GM12892 (cell line): ENCODE data around the gene RPTOR.
"Not testable (repeated sequence)": the region's sequence is repeated elsewhere in the genome, so short reads cannot be mapped to it uniquely, and the experiment has no call there.

Experiments
- DNase-seq: peaks from one replicate; pipeline ENCODE4 v3.0.0; 2011; ENCODE audit not compliant: insufficient read length
- FAIRE-seq: peaks from 2 replicates; lab custom pipeline; 2011; peaks lifted over from hg19 to GRCh38; lab: Jason Lieb, UNC
- POLR2A ChIP-seq: IDR thresholded peaks from 2 replicates; pipeline ENCODE4 v1.6.1; 2011; ENCODE audit warnings: low read depth, low read length, control low read depth
- POLR2AphosphoS5 ChIP-seq: IDR thresholded peaks from 2 replicates; pipeline ENCODE4 v1.6.1; 2011; ENCODE audit warnings: low read depth, low read length, control low read depth
- TAF1 ChIP-seq: IDR thresholded peaks from 2 replicates; pipeline ENCODE4 v1.6.1; 2011; ENCODE audit warnings: low read depth, mild to moderate bottlenecking, control low read depth, low read length, borderline replicate concordance

The RPTOR gene

GRCh38 chr17:80791758-80792284 lies 247.2 kb downstream of the RPTOR start:
- FAIRE-seq: no peak
- TF ChIP-seq POLR2A (no peak), TAF1 (no peak), POLR2AphosphoS5 (no peak)
- DNase-seq: no peak

GRCh38 chr17:80792373-80792781 lies 247.7 kb downstream of the RPTOR start:
- TF ChIP-seq POLR2AphosphoS5 (no peak), POLR2A (no peak), TAF1 (no peak)
- DNase-seq: no peak
- no peak for FAIRE-seq

DNA sequence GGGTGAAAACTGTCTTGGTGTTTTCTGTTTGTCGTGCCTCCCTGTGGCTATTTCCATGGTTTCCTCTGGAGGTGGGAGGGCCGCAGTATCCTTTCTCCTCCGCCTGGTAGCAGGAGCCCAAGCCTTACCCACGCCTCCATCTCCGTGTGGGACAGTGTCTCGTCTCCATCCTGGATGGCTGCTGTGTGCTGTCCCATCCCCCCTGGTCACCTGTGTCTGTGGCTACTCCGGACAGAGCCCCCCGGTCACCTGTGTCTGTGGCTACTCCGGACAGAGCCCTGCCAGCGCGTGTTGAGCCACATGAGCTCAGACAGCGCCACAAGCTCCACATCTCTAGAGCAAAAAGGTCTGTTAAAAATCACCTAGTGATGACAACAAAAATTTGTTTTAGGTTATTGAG lies 248.8 kb downstream of the RPTOR start:
- no peak for FAIRE-seq
- TF ChIP-seq TAF1 (no peak), POLR2AphosphoS5 (no peak), POLR2A (no peak)

DNA sequence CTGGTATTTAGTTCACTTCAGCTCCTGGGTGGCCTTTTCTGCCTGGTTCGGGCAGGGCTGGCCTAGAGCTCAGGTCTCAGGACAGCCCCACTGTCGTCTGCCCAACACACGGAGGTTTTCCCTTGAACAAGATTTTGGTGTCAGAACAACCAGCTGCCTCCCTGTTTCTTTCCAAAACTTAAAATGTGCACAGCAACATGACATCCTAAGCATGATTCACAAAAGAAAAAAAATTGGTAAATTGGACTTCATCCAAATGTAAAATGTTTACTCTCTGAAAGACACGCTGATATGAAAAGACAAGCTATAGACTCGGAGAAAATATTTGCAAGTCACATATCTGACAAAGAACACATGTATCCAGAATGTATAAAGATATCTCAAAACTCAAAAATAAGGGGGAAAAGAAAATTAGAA lies 249.2 kb downstream of the RPTOR start:
- DNase-seq (no peak), FAIRE-seq (no peak)
- TF ChIP-seq POLR2AphosphoS5 (no peak), POLR2A (no peak), TAF1 (no peak)

More for the DNA sequence above, 248.8 kb downstream of the RPTOR start:
- no peak for DNase-seq

- DNase-seq: no peak
- FAIRE-seq: no peak
- TF ChIP-seq POLR2A (no peak), POLR2AphosphoS5 (no peak), TAF1 (no peak)
Observed at GRCh38 chr17:80794281-80795089, 249.8 kb downstream of the RPTOR start.

GRCh38 chr17:80795090-80795580 lies 250.5 kb downstream of the RPTOR start:
- no peak for TF ChIP-seq POLR2A
- no peak for TF ChIP-seq TAF1
- no peak for TF ChIP-seq POLR2AphosphoS5
- FAIRE-seq (no peak), DNase-seq (no peak)

DNA sequence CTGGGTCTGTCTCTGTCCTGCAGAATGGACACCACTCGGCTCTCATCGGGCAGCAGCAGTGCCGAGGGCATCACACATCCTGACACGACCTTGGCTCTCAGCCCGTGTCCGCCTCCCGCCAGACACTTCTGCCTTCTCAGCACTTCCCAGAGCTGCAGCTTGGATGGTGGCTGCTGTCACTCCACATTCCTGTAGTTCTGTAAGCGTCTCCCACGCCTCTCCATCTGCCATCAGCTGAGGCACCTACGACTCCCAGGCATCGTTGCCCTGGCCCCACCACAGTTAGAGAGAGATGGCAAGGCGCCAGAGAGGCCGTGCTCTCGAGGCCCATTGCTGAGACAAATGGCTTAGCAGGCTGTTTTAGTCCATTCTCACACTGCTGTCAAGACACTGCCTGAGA lies 251.1 kb downstream of the RPTOR start:
- TF ChIP-seq POLR2AphosphoS5 (no peak), TAF1 (no peak), POLR2A (no peak)
- FAIRE-seq (no peak), DNase-seq (no peak)

- TF ChIP-seq TAF1: no peak
- TF ChIP-seq POLR2AphosphoS5: no peak
- TF ChIP-seq POLR2A: no peak
- FAIRE-seq (no peak), DNase-seq (no peak)
Observed at GRCh38 chr17:80796430-80796861, 251.8 kb downstream of the RPTOR start.

GRCh38 chr17:80797222-80797621 lies 252.6 kb downstream of the RPTOR start:
- not testable (repeated sequence) for DNase-seq, FAIRE-seq

DNA sequence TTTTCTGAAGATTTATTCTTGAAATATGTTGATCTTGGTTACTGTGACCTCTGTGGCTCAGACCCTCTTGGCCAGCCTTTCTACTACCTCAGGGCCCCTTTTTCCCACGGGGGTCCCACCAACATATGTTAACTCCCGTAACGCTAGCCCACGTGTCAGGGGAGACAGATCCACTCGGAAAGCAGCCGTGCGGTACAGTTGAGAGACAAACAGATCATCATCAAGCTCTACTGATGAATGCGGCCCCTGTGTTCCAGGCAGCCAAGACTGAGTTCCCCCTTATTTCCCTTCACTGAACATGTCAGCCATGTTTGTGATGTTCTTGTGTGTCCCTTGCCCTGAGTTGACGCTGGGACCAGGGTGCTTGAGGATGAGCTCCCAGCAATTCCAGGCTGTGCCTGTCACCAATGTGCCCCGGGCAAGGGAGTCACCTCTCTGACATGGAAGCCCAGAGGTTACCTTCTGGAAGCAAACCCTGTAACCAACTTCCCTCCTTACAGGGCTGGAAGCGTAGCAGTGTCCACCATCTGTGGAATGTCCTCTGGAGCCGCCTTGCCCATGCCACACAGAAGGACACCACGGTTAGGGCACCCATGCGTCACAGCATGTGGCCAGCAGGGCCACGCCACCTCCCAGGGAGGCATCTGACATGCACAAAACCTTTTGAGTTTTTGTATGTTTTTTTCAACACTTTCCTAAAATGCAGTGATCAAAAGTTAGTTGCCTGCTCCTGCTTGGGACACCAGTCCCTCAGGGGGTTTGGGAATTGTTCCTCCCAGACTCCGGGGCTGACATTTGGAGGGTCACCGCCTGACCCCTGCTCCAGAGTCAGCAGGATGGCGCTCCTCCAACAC lies 253.3 kb downstream of the RPTOR start:
- DNase-seq (no peak), FAIRE-seq (no peak)
- TF ChIP-seq TAF1 (no peak), POLR2AphosphoS5 (no peak), POLR2A (no peak)

DNA sequence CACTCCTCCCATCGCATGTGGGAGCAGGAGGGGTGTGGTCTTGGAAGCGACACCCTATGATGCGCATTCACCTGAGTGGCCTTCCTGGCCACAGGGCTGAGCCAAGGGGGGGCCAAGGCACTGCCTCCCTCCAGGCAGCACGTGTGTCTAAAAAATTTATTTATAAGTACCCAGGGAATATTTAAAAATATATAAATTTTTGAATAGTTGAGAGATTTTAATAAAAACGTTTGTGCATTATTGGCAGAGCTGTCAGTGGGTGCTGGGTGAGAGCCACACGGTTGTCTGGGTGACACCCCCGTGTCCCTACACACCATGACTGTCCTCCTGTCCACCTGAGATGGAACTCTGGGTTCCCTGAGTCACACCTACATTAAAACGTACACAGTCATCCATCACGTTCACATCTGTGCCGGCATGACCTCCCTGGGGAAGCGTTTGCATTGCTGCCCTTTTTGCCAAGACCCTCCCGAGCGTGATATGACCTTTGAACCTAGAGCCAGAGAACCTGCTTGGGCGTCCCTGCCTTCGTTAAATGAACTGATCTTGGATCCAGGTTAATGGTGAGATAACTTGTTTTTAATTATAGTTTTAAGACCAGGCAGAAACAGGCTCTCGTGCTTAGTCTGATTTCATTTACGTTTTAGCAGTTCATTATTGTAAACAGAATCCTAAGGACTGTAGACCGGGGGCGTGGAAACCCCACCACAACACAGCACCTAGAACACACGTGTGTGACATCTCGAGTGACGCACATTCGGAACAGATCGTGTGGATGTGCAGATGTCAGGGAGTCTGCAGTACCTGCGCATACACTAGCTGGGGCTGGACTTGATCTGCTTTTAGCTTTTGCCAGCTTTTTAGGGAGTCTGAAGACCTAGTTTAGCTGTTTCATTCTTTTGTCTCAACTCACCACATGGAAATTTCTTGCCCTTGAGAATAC lies 254.2 kb downstream of the RPTOR start:
- TF ChIP-seq TAF1: no peak
- no peak for FAIRE-seq
- no peak for DNase-seq
